Fibroblast of skin of back (primary cell): ENCODE data around the gene SLC4A1AP. TPM values are rescaled to one million over a fixed set of nuclear protein-coding genes. Genes with fewer than 3 reads are reported as not detected.
"Not testable (repeated sequence)": the region's sequence is repeated elsewhere in the genome, so short reads cannot be mapped to it uniquely, and the experiment has no call there.

Source experiments
- DNase-seq: peaks from one replicate; pipeline ENCODE4 v3.0.0-alpha.2; 2013
- polyA plus RNA-seq, 2 experiments: library from polyadenylated mRNA; unstranded; fragments of 120-200 nt; gene quantifications; one replicate each; pipeline ENCODE4 v1.2.1, GENCODE V29; 2013; ENCODE audit not compliant: insufficient read length in 2 of 2

SLC4A1AP gene
- polyA plus RNA-seq (2013, experiment 1 of 2; ENCODE audit: insufficient read length), result 23.3 TPM
- 22.0 TPM for polyA plus RNA-seq (2013, experiment 2 of 2; ENCODE audit: insufficient read length)

GRCh38 chr2:27663285-27664153 is at the start of gene SLC4A1AP, which contains the start of gene SUPT7L:
TSS of gene SLC4A1AP (plus strand) at chr2:27663889. CDS start at chr2:27663915, 26 bp downstream.
TSS of gene SUPT7L (minus strand) at chr2:27663614. CDS start at chr2:27662192, 1,422 bp downstream.
- peak; percentile 85 for DNase-seq

- DNase-seq, result no peak
These were observed 49.7 kb upstream of the SLC4A1AP start for GRCh38 chr2:27613985-27614384.

- no peak for DNase-seq
These were observed 48.4 kb upstream of the SLC4A1AP start for GRCh38 chr2:27615316-27615715.

GRCh38 chr2:27621524-27621923 is 42.2 kb upstream of the SLC4A1AP start:
- no peak for DNase-seq

GRCh38 chr2:27622921-27623384 is 40.7 kb upstream of the SLC4A1AP start:
- peak; percentile 94 for DNase-seq

GRCh38 chr2:27624943-27625342 is 38.7 kb upstream of the SLC4A1AP start:
- DNase-seq, result no peak

- not testable (repeated sequence) for DNase-seq
These were observed 37.4 kb upstream of the SLC4A1AP start for GRCh38 chr2:27626323-27626722.

- peak; percentile 13 for DNase-seq
These were observed 36.8 kb upstream of the SLC4A1AP start for GRCh38 chr2:27626921-27627320.

- DNase-seq, result peak; percentile 91
These were observed 35.5 kb upstream of the SLC4A1AP start for GRCh38 chr2:27627963-27628766.

GRCh38 chr2:27628767-27629709 is 34.7 kb upstream of the SLC4A1AP start, which contains the start of the genes CCDC121 and GPN1:
TSS of gene CCDC121 (minus strand) at chr2:27629012. CDS start at chr2:27627799, 1,213 bp downstream.
TSS of gene GPN1 (plus strand) at chr2:27629050. CDS start at chr2:27629059, 9 bp downstream.
- DNase-seq, result peak; percentile 96

GRCh38 chr2:27630257-27630656 is 33.4 kb upstream of the SLC4A1AP start:
- DNase-seq, result not testable (repeated sequence)

- DNase-seq, result no peak
These were observed 29.4 kb upstream of the SLC4A1AP start for GRCh38 chr2:27634291-27634690.

- no peak for DNase-seq
These were observed 26.9 kb upstream of the SLC4A1AP start for GRCh38 chr2:27636766-27637165.

GRCh38 chr2:27638037-27638637 is 25.6 kb upstream of the SLC4A1AP start:
- DNase-seq, result peak; percentile 27

- no peak for DNase-seq
These were observed 25.0 kb upstream of the SLC4A1AP start for GRCh38 chr2:27638709-27639108.

GRCh38 chr2:27640722-27641245 is 22.9 kb upstream of the SLC4A1AP start:
- no peak for DNase-seq

GRCh38 chr2:27645197-27645596 is 18.5 kb upstream of the SLC4A1AP start:
- no peak for DNase-seq

GRCh38 chr2:27647289-27647688 is 16.4 kb upstream of the SLC4A1AP start:
- DNase-seq, result no peak

- DNase-seq, result no peak
These were observed 16.0 kb upstream of the SLC4A1AP start for GRCh38 chr2:27647737-27648136.

GRCh38 chr2:27651056-27651455 is 12.6 kb upstream of the SLC4A1AP start:
- no peak for DNase-seq

- no peak for DNase-seq
These were observed 11.3 kb upstream of the SLC4A1AP start for GRCh38 chr2:27652341-27652740.
